Non-pigmented ciliary epithelial cell (primary cell): ENCODE results near the gene PAQR4.
"Not testable (repeated sequence)": the region's sequence is repeated elsewhere in the genome, so short reads cannot be mapped to it uniquely, and the experiment has no call there.

Source experiments
- DNase-seq: peaks from one replicate; pipeline ENCODE4 v3.0.0-alpha.2; 2010; ENCODE audit warnings: low read depth

The PAQR4 gene

DNA sequence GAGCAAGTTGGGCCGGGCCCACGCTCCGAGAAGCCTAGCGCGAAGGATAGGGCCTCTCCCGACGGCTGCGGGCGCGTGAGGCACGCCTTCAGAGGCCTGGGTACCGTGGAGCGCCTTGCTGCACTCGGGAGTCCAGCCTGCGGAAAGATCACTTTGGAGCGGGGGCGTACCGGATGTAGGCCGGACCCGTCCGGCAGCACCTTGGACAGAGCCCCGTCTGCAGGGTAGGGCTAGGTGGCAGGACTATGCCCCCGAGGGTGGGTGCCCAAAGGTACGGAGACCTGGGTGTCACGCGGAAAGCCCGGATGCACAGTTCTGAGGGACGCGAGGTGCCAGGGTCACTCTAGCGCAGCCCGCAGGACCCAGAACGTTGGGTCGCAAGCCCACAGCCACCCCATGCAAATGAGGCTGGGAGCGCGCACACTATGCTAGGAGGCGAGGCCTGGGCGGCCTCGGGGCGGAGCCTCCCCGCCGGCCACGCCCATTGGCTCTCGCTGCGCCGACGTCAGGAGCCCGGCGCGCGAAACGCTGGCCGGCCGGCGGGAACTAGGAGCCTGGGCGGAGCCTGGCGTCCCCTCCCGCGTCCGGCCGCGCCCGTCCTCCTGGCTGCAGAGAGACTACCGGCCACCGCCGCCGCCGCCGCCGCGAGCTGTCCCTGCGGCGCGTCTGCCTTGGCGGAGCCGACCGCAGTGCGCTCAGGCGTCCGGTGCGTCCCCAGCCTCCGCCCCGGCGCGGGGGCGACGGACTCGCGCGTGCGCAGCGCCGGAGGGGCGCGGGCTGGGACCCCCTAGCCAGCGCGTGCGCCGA lies at the start of gene PAQR4:
Gene PAQR4 (plus strand): TSS at position 611 of the 807 bp plus-strand sequence. CDS start 327 bp downstream, outside the sequence.
- no peak for DNase-seq

DNA sequence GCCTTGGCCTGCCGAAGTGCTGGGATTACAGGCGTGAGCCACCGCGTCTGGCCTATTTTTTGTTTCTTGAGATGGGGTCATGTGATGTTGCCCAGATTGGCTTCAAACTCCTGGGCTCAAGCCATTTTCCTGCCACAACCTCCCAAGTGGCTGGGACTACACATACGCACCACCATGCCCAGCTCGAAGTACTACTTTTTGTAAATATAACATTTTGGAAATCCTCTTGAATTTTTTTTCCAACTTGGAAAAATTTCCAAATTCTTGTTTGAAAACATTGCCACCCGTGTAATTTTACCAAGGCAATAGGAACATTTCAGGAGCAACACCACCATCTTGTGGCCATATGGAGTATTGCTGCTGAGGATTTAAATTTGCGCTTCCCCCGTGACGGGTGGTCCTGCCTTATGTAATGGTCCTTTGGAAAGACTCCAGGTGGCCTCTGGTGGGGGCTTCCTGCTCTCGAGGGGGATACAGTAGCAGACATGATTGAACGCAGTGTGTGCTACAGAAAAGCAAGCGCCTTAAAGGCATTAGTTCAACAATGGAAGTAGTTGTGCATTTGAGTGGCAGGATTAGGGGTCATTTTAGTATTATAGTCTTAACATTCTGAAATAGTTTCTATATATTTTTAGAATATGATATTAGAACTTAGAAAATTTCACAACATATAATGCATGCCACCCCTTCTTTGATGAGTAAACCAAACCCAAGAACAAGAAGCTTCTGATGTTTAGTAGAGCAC lies 49.5 kb upstream of the PAQR4 start:
- DNase-seq: no peak

DNA sequence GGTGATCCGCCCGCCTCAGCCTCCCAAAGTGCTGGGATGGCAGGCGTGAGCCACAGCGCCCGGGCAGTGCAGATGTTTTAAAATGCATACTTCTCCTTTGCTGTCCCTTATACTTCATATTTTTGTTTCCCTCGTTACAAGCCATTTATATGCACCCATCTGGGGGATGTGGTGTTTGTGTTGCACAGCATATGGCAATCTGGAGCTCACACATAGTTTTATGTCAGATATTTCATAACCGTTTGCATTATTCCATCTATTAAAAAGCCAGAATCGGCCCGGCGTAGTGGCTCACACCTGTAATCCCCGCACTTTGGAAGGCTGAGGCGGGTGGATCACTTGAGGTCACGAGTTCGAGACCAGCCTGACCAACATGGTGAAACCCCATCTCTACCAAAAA lies 45.7 kb upstream of the PAQR4 start:
- no peak for DNase-seq

DNA sequence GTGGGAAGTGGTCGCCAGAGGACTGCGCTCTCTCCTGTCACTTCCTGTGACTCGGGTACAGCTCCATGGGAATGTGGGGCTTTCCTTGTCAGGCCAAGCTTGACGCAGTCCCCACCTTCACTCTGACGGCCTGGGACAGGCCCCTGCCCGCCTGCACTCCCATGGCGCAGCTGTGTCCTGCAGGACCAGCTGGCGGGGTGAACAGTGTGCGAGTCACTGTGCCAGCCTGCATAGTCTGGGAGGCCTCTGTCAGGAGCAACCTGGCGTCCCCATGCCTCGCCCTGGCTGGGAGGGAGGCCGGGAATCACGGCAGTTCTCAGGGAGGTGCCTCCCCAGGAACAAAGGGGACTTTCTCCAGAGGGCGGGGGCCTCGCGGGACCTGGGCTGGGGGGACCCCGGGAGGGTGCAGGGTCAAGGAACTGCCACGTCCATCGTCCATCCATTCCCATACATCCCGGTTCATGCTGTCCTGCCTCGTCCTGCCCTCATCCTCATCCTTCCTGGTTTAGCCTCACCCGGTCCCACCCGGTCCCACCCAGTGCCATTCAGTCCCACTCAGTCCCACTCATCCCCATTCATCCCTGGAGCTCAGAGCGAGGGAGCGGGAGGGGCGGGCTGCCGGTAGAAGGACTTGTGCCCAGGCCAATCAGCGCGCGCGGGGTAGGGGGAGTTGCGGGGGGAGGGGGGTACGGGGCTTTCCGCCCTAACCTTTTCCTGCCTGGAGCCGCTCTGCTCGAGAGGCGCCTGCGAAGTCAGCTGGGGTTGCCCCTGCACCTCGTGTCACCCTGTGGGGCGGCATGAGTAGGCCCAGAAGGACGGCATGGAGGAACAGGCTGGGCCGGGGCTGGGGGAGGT lies 44.0 kb upstream of the PAQR4 start:
- no peak for DNase-seq

DNA sequence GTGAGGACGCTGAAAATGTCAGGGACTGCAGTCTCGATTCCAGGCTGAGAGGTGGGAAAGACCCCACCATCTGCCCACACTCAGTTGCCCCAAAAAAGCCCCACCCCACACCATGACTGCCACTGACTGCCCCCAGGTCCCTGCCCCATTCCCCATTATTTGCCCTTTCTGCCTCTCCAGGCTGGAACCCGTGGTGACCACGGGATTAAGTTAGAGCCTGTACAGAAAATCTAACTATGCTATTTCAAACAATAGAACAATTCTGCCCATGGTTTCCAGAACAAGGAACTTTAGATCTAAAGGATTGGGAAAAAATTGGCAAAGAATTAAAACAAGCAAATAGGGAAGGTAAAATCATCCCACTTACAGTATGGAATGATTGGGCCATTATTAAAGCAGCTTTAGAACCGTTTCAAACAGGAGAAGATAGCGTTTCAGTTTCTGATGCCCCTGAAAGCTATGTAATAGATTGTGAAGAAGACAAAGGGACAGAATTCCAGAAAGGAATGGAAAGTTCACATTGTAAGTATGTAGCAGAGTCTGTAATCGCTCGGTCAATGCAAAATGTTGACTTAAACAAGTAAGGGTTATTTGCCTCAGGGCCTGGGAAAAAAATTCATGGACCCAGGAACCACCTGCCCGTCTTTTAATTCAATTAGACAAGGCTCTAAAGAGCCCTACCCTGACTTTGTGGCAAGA lies 43.0 kb upstream of the PAQR4 start:
- no peak for DNase-seq

DNA sequence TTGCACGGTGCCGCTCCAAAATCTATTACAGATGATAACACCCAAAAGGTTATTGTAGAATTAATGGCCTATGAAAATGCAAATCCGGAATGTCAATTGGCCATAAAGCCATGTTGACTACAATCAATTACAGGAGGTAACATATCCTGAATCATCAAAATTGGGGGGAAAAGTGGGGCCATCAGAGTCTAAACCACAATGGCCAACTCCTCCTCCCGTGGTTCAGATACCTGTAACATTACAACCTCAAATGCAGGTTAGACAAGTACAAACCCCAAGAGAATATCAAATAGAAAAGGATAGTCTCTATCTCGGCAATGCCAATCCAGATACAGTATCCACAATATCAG lies 42.5 kb upstream of the PAQR4 start:
- no peak for DNase-seq

DNA sequence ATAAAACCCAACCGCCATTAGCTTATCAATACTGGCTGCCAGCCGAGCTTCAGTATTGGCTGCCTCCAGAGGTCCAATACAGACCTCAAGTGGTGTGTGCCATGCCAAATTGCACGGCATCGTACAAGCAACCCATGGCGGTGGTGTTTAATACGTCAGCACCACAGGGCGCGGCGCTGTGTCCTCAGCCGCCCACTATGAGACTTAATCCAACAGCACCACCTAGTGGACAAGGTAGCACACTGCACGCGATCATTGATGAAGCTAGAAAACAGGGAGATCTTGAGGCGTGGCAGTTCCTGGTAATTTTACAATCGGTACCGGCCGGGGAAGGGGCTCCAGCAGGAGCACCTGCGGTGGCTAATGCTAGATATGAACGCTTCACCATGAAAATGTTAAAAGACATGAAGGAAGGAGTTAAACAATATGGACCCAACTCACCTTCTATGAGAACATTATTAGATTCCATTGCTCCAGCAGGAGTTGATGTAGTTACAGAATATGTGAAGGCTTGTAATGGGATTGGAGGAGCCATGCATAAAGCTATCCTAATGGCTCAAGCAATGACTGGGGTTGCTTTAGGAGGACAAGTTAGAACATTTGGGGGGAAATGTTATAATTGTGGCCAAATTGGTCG lies 42.0 kb upstream of the PAQR4 start:
- no peak for DNase-seq

DNA sequence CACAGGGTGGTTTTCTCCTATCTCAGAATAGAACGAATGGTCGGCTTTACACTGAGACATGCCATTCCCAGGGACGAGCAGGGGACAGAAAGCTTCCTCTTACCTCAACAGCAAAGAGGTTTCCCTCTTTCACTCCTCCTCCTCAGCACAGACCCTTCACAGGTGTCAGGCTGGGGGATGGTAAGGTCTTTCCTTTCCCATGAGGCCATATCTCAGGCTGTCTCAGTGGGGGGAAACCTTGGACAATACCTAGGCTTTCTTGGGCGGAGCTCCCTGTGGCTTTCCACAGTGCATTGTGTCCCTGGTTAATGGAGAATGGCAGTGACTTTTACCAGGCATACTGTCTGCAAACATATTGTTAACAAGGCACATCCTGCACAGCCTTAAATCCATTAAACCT lies 41.0 kb upstream of the PAQR4 start:
- DNase-seq: not testable (repeated sequence)

DNA sequence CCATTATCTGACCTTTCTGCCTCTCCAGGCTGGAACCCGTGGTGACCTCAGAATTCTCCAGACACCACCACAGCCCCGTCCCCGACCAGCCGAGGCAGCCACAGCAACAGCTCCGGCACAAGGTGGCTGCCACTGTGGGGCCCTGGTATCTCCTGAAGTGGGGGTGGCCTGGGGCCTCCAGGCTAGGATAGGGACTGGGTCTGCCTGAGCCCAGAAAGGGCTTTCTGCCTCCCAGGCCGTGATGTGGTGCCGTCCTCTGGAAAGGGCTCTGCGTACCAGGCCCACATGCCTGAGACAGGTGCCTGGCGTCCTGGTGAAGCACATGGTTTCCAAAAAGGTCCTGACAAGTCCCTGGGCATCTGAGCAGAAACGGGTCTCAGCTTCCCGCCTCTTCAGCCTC lies 40.4 kb upstream of the PAQR4 start:
- no peak for DNase-seq

DNA sequence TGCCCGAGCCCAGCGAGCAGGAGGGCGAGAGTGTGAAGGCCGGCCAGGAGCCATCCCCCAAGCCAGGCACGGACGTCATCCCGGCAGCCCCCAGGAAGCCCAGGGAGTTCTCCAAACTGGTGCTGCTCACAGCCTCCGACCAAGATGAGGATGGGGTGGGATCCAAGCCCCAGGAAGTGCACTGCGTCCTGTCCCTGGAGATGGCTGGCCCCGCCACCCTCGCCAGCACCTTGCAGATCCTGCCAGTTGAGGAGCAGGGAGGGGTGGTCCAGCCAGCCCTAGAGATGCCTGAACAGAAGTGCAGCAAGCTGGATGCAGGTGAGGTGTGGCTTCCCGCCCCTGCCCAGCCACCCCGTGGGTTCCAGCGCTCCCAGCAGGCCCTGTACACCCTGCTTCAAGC lies 39.5 kb upstream of the PAQR4 start:
- no peak for DNase-seq

DNA sequence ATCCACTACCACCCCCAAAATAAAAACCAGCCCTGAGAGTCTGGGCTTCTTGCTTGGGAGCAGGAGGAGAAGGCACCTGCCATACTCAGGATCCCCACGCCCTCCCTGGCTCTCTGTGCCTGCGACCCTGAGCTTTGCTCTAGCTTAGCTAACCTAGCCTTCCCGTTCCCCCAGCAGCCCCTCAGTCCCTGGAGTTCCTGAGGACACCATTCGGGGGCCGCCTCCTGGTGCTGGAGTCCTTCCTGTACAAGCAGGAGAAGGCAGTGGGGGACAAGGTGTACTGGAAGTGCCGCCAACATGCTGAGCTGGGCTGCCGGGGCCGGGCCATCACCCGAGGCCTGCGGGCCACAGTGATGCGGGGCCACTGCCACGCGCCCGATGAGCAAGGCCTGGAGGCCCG lies 38.9 kb upstream of the PAQR4 start:
- no peak for DNase-seq

DNA sequence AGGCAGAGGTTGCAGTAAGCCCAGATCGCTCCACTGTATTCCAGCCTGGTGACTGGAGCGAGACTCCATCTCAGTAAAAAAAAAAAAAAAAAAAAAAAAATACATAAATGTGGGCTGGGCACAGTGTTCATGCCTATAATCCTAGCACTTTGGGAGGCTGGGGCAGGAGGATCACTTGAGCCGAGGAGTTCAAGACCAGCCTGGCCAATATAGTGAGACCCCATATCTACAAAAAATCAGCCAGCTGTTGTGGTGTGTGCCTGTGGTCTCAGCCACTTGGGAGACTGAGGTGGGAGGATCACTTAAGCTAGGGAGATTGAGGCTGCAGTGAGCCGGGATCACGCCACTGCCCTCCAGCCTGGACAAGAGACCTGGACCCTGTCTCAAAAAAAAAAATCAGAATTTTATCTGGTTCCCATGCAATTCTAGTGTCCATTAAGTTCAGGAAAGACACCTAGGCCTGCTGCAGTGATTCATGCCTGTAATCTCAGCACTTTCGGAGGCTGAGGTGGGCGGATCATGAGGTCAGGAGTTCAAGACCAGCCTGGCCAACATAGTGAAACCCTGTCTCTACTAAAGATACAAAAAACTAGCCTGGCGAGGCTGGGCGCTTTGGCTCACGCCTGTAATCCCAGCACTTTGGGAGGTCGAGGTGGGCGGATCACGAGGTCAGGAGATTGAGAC lies 37.8 kb upstream of the PAQR4 start:
- DNase-seq: not testable (repeated sequence)

DNA sequence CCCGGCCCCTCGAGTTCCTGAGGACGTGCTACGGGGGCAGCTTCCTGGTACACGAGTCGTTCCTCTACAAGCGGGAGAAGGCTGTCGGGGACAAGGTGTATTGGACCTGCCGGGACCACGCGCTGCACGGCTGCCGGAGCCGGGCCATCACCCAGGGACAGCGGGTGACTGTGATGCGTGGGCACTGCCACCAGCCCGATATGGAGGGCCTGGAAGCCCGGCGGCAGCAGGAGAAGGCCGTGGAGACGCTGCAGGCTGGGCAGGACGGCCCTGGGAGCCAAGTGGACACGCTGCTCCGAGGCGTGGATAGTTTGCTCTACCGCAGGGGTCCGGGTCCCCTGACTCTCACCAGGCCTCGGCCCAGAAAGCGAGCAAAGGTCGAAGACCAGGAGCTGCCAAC lies 36.0 kb upstream of the PAQR4 start:
- no peak for DNase-seq

DNA sequence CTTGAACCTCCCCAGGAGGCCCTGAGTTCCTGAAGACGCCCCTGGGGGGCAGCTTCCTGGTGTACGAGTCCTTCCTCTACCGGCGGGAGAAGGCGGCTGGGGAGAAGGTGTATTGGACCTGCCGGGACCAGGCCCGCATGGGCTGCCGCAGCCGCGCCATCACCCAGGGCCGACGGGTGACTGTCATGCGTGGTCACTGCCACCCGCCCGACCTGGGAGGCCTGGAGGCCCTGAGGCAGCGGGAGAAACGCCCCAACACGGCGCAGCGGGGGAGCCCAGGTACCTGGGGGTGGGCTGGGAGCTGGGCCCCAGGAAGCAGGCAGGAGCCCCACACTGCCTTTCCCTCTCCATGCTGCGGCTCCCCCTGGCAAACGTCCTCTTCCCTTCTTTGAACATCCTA lies 35.4 kb upstream of the PAQR4 start:
- no peak for DNase-seq

DNA sequence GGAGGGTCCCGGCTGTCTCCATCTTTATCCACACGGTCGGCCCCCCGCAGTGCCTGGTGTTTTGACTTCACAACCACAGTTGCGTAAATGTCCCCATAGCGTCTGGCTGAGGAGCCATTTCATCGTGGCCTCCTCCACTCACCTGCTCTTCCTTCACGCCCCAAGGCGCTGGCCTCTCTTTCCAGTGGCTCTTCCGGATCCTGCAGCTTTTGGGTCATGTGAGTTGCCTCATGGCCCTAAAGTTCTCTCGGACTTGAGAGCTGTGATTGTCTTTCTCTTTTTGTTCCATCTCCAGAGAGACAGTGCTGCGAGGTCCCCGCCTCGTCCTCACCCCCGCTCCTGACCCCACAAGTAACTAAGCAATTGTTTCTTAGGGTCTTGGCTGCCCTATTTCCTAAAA lies 34.7 kb upstream of the PAQR4 start:
- no peak for DNase-seq

DNA sequence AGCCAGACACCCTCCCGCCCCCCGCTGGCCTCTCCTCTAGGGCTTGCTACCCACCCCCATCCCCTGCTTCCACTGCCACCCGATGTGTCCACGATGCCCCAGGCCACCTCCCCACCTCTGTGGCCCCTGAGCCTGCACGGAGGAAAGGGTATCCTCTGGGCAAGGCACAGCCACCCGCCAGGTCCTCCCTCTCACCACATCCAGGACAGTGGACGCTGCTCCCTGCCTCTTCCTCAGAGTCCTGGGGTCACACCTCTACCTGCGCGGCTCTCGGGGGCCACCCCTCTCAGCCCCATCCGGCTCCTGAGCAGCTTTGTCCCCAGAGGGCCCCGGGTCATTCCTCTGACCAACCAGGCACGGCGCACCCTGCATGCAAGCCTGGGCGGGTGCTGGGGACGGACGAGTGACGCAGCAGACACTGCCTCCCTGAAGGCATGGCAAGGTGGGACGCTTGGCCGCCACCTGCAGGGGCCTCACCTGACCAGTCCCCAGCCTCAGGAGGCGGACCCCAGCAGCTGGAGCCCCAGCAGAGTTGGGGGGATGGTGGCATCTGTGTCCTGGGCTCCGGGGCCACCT lies 32.6 kb upstream of the PAQR4 start:
- no peak for DNase-seq

DNA sequence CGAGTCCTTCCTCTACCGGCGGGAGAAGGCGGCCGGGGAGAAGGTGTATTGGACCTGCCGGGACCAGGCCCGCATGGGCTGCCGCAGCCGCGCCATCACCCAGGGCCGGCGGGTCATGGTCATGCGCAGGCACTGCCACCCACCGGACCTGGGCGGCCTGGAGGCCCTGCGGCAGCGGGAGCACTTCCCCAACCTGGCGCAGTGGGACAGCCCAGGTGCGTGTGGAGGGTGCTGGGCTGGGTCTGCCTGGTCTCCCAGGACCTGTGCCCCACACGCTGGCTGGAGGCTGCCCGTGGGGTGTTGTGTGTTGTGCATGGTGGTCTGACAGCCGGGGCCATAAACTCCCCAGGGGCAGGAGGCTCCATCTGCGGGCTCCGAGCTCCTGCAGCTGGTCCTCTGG lies 32.0 kb upstream of the PAQR4 start:
- no peak for DNase-seq

DNA sequence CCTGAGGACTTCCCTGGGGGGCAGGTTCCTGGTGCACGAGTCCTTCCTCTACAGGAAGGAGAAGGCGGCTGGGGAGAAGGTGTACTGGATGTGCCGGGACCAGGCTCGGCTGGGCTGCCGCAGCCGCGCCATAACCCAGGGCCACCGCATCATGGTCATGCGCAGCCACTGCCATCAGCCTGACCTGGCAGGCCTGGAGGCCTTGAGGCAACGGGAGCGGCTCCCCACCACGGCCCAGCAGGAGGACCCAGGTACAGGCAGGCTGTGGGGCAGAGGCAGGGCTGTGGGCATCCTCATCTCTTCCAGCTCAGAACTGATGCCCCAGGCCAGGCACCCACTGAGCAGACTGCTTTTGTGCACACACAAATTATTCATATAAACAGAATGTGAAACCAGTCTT lies 30.9 kb upstream of the PAQR4 start:
- DNase-seq: no peak

DNA sequence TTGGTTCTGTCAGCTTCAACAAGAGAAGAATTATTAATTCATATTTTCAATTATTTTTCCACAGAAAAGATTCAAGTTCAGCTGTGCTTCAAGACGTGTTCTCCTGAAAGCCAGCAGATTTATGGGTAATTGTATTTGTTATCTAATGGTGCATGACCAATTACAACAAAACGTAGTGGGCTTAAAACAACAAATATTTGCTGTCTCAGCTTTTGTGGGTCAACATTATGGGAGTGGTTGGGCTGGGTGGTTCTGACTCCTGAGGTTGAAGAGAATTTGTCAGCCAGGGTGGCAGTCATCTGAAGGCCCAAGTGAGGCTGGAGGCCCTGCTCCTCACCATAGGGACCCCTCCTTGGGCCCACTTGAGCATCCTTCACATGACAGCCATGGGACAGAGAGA lies 29.2 kb upstream of the PAQR4 start:
- no peak for DNase-seq

DNA sequence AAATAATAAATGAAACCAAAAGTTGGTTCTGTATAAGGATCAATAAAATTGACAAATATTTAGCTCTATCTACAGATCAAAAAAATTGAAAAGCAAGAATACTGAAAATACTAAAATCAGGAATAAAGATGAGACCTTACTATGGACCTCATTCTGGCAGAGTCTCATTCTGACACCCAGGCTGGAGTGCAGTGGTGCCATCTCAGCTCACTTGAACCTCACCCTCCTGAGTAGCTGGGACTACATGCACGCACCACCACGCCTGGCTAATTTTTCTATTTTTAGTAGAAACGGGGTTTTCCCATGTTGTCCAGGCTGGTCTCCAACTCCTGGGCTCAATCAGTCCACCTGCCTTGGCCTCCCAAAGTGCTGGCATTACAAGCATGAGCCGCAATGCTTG lies 27.1 kb upstream of the PAQR4 start:
- no peak for DNase-seq

DNA sequence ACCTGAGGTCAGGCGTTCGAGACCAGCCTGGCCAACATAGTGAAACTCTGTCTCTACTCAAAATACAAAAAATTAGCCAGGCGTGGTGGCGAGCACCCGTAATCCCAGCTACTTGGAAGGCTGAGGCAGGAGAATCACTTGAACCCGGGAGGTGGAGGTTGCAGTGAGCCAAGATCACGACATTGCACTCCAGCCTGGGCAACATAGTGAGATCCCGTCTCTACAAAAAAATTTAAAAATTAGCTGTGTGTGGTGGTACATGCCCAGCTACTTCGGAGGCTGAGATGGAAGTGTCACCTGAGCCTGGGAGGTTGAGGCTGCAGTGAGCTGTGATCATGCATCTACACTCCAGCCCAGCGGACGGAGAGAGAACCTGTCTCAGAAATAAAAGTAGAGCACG lies 25.4 kb upstream of the PAQR4 start:
- not testable (repeated sequence) for DNase-seq
